H1 (cell line): Measurements from ENCODE around the gene MFSD6L. TPM values are rescaled to one million over a fixed set of nuclear protein-coding genes. Genes with fewer than 3 reads are reported as not detected.
A peak's percentile ranks its signal among the peaks of the same experiment; 100 is the strongest.

Experiments
- CTCF ChIA-PET: fragments of 300-600 bp; sonication (Branson Sonifier 250); formaldehyde crosslinking; loops from one replicate; lab custom pipeline; 2021; ENCODE audit not compliant: partially characterized antibody; lab: Charles Lee
- POLR2A ChIA-PET: fragments of 300-600 bp; sonication (Branson Sonifier 250); formaldehyde crosslinking; loops from one replicate; lab custom pipeline; 2021; ENCODE audit warnings: inconsistent platforms; ENCODE audit not compliant: partially characterized antibody; lab: Charles Lee
- DNase-seq, 2 experiments: peaks; one replicate each; pipeline versions ENCODE4 v3.0.0 to v3.0.0-alpha.2; 2010 to 2022; ENCODE audit warnings: low spot score in 2 of 2, low read depth in 1 of 2, mixed read lengths in 1 of 2
- FAIRE-seq: peaks from 2 replicates; lab custom pipeline; 2011; peaks lifted over from hg19 to GRCh38; lab: Jason Lieb, UNC
- H2AFZ ChIP-seq: 2 replicates; pipeline ENCODE4 v1.8.1; 2012; ENCODE audit warnings: low read length, inconsistent platforms
- H2AK5ac ChIP-seq: 2 replicates; pipeline ENCODE4 v1.6.1; 2013; ENCODE audit warnings: low read depth, low read length
- H2BK120ac ChIP-seq: replicated peaks from 2 replicates; pipeline ENCODE3; 2013; ENCODE audit warnings: low read depth, low read length, inconsistent platforms
- H2BK12ac ChIP-seq: 2 replicates; pipeline ENCODE4 v1.6.1; 2013; ENCODE audit warnings: low read depth, low read length
- H2BK15ac ChIP-seq: 2 replicates; pipeline ENCODE4 v1.6.1; 2013; ENCODE audit warnings: low read length
- H2BK20ac ChIP-seq: 2 replicates; pipeline ENCODE4 v1.6.1; 2013; ENCODE audit warnings: low read length
- H2BK5ac ChIP-seq: 2 replicates; pipeline ENCODE4 v1.6.1; 2013; ENCODE audit warnings: low read depth, low read length
- H3K14ac ChIP-seq: 2 replicates; pipeline ENCODE4 v1.6.1; 2013; ENCODE audit warnings: inconsistent platforms; ENCODE audit not compliant: insufficient read length
- H3K18ac ChIP-seq: 2 replicates; pipeline ENCODE4 v1.6.1; 2013; ENCODE audit warnings: low read length; ENCODE audit errors: extremely low read depth
- H3K23ac ChIP-seq: 2 replicates; pipeline ENCODE4 v1.6.1; 2013; ENCODE audit warnings: inconsistent platforms; ENCODE audit not compliant: insufficient read length
- H3K23me2 ChIP-seq: 2 replicates; pipeline ENCODE4 v1.6.1; 2013; ENCODE audit warnings: low read depth, low read length
- H3K27ac ChIP-seq: 2 replicates; pipeline ENCODE4 v1.6.1; 2011; ENCODE audit warnings: low read depth, low read length, inconsistent platforms
- H3K27me3 ChIP-seq, 4 experiments: replicated peaks in 1 of 4; 1 replicate in 1 of 4; 2 replicates in 3 of 4; pipeline versions ENCODE4 v1.6.1 to v1.8.1; 2011 to 2013; ENCODE audit warnings: low read length in 3 of 4, mild to moderate bottlenecking in 3 of 4, inconsistent platforms in 2 of 4, mixed read lengths in 2 of 4, moderate library complexity in 1 of 4; ENCODE audit not compliant: control insufficient read depth in 3 of 4, insufficient read depth in 3 of 4; ENCODE audit errors: extremely low read depth in 1 of 4
- H3K36me3 ChIP-seq, 4 experiments: 2 replicates each; pipeline versions ENCODE4 v1.6.1 to v1.8.1; 2011 to 2013; ENCODE audit warnings: mild to moderate bottlenecking in 4 of 4, low read length in 3 of 4, moderate library complexity in 2 of 4, control low read depth in 1 of 4, inconsistent platforms in 1 of 4; ENCODE audit not compliant: insufficient read depth in 4 of 4, control insufficient read depth in 2 of 4
- H3K4ac ChIP-seq: replicated peaks from 2 replicates; pipeline ENCODE3; 2013; ENCODE audit warnings: low read length, low read depth, mixed read lengths, inconsistent platforms; ENCODE audit not compliant: insufficient read length
- H3K4me1 ChIP-seq, 4 experiments: replicated peaks in 1 of 4; 1 replicate in 1 of 4; 2 replicates in 3 of 4; pipeline versions ENCODE4 v1.6.1 to v1.8.1; 2011 to 2013; ENCODE audit warnings: low read length in 3 of 4, inconsistent platforms in 2 of 4, mixed read lengths in 1 of 4; ENCODE audit not compliant: insufficient read depth in 4 of 4, control insufficient read depth in 3 of 4
- H3K4me2 ChIP-seq, 2 experiments: 2 replicates each; pipeline versions ENCODE4 v1.6.1 to v1.8.1; 2011 to 2013; ENCODE audit warnings: low read depth in 2 of 2, low read length in 2 of 2, control low read depth in 1 of 2, inconsistent platforms in 1 of 2, mild to moderate bottlenecking in 1 of 2; ENCODE audit not compliant: insufficient read depth in 1 of 2
- H3K4me3 ChIP-seq, 4 experiments: fragments of 200-600, 300-600 bp in 1 of 4; sonication (generic), shearing (Covaris generic), sonication (Bioruptor Twin) in 1 of 4; 2 replicates each; pipeline versions ENCODE4 v1.5.1 to v1.8.1; 2011 to 2016; ENCODE audit warnings: low read length in 4 of 4, low read depth in 3 of 4, control low read depth in 2 of 4, inconsistent platforms in 2 of 4, mild to moderate bottlenecking in 2 of 4, mixed read lengths in 1 of 4, moderate library complexity in 1 of 4; ENCODE audit not compliant: insufficient read depth in 2 of 4; ENCODE audit errors: extremely low read depth in 1 of 4
- H3K56ac ChIP-seq: replicated peaks from 2 replicates; pipeline ENCODE3; 2013; ENCODE audit warnings: low read depth, mild to moderate bottlenecking, mixed read lengths, low read length, inconsistent platforms; ENCODE audit not compliant: insufficient read length
- H3K79me1 ChIP-seq: 2 replicates; pipeline ENCODE4 v1.6.1; 2013; ENCODE audit warnings: low read depth, low read length, control low read depth
- H3K79me2 ChIP-seq, 2 experiments: 2 replicates each; pipeline versions ENCODE4 v1.6.1 to v1.8.1; 2012 to 2013; ENCODE audit warnings: low read length in 2 of 2, mild to moderate bottlenecking in 2 of 2, inconsistent platforms in 1 of 2; ENCODE audit not compliant: insufficient read depth in 2 of 2, control insufficient read depth in 1 of 2
- H3K9ac ChIP-seq, 4 experiments: replicated peaks in 1 of 4; 1 replicate in 1 of 4; 2 replicates in 3 of 4; pipeline versions ENCODE4 v1.6.1 to v1.8.1; 2011 to 2013; ENCODE audit warnings: low read depth in 3 of 4, low read length in 3 of 4, control low read depth in 2 of 4, mild to moderate bottlenecking in 2 of 4, moderate library complexity in 2 of 4, inconsistent platforms in 1 of 4; ENCODE audit errors: extremely low read depth in 1 of 4
- H3K9me3 ChIP-seq, 2 experiments: 2 replicates each; pipeline versions ENCODE4 v1.6.1 to v1.8.1; 2012 to 2013; ENCODE audit warnings: mild to moderate bottlenecking in 2 of 2, moderate library complexity in 2 of 2, control low read depth in 1 of 2, inconsistent platforms in 1 of 2, low read depth in 1 of 2, low read length in 1 of 2, mixed read lengths in 1 of 2; ENCODE audit not compliant: insufficient read depth in 2 of 2
- H4K20me1 ChIP-seq, 2 experiments: replicated peaks in 1 of 2; 2 replicates each; pipeline versions ENCODE3 to v1.8.1; 2011 to 2013; ENCODE audit warnings: inconsistent platforms in 2 of 2, low read length in 2 of 2, mild to moderate bottlenecking in 1 of 2; ENCODE audit not compliant: insufficient read depth in 2 of 2, control insufficient read depth in 1 of 2
- H4K5ac ChIP-seq: 2 replicates; pipeline ENCODE4 v1.6.1; 2013; ENCODE audit warnings: low read length, low read depth, mixed read lengths, inconsistent platforms; ENCODE audit not compliant: insufficient read length
- H4K8ac ChIP-seq: 2 replicates; pipeline ENCODE4 v1.8.0; 2013; ENCODE audit warnings: mild to moderate bottlenecking, moderate library complexity, low read length, inconsistent platforms; ENCODE audit not compliant: insufficient read depth; ENCODE audit errors: extremely low read depth
- H4K91ac ChIP-seq: replicated peaks from 2 replicates; pipeline ENCODE3; 2013; ENCODE audit warnings: low read length, mixed read lengths, inconsistent platforms; ENCODE audit not compliant: insufficient read length
- ATF3 ChIP-seq: IDR thresholded peaks from 2 replicates; pipeline ENCODE4 v1.6.1; 2011; ENCODE audit warnings: low read depth, mild to moderate bottlenecking, low read length; ENCODE audit not compliant: insufficient read depth
- CBX8 ChIP-seq: fragments of 300-800, 300-1000 bp; sonication (generic); IDR thresholded peaks from 2 replicates; pipeline ENCODE4 v1.7.1; 2016; ENCODE audit warnings: low read depth, low read length, borderline replicate concordance
- FOSL1 ChIP-seq: IDR thresholded peaks from 2 replicates; pipeline ENCODE4 v1.6.1; 2011; ENCODE audit warnings: mild to moderate bottlenecking, low read depth, low read length, moderate library complexity; ENCODE audit not compliant: insufficient read depth
- KDM1A ChIP-seq: fragments of 200-600, 300-600 bp; sonication (generic); IDR thresholded peaks from 2 replicates; pipeline ENCODE4 v1.7.1; 2016; ENCODE audit warnings: mild to moderate bottlenecking, low read length, borderline replicate concordance
- KDM5A ChIP-seq: fragments of 200-600 bp; IDR thresholded peaks from 2 replicates; pipeline ENCODE4 v1.7.1; 2012; ENCODE audit warnings: mild to moderate bottlenecking, low read length, inconsistent platforms, mixed read lengths
- MAFK ChIP-seq: IDR thresholded peaks from 2 replicates; pipeline ENCODE4 v1.6.1; 2012; ENCODE audit warnings: low read depth, mild to moderate bottlenecking, improper control_type of control experiment, low read length
- SAP30 ChIP-seq: fragments of 300-600 bp; sonication (generic); IDR thresholded peaks from 2 replicates; pipeline ENCODE4 v1.7.1; 2012; ENCODE audit warnings: low read length, moderate library complexity, mild to moderate bottlenecking, inconsistent platforms; ENCODE audit not compliant: insufficient read depth, insufficient replicate concordance
- SIRT6 ChIP-seq: IDR thresholded peaks from one replicate; pipeline ENCODE4 v1.7.1; 2012; ENCODE audit warnings: low read length, inconsistent platforms
- SRF ChIP-seq: IDR thresholded peaks from 2 replicates; pipeline ENCODE4 v1.6.1; 2011; ENCODE audit warnings: mild to moderate bottlenecking, low read depth, low read length, moderate library complexity
- WGBS, 2 experiments: shearing (Covaris generic) in 1 of 2; methylation state at CpG; one replicate each; pipeline versions ENCODE4 v1.1.6 to v1.1.7; 2013 to 2015; ENCODE audit warnings: low lambda C conversion rate in 2 of 2, mixed read lengths in 2 of 2, inconsistent platforms in 1 of 2, low coverage in 1 of 2, missing lambda C conversion rate in 1 of 2; ENCODE audit not compliant: insufficient replicate concordance in 2 of 2, insufficient coverage in 1 of 2, insufficient read length in 1 of 2; ENCODE audit errors: extremely low coverage in 1 of 2, missing lambda C conversion rate in 1 of 2; 5-methylcytosine and 5-hydroxymethylcytosine counted together
- polyA plus RNA-seq, 7 experiments: library from polyadenylated mRNA; depleted of rRNA in 3 of 7; stranded (reverse) in 5 of 7; unstranded in 2 of 7; fragments of >200 nt in 5 of 7; fragments of 200-250 nt in 2 of 7; gene quantifications; 1 replicate in 5 of 7; 2 replicates in 1 of 7; 4 replicates in 1 of 7; pipeline versions ENCODE4 v1.2.1 to v1.2.3, GENCODE V29; 2011 to 2013; ENCODE audit warnings: missing spikeins in 2 of 7, mixed read lengths in 2 of 7
- total RNA-seq: library from RNA; stranded (reverse); fragmentation: NEBNext Ultra II Directional; extraction: Animal tissue kit (Norgen Biotek cat#: 25700); gene quantifications from 2 replicates; pipeline ENCODE4 v1.2.1, GENCODE V29; 2021

Gene MFSD6L
- total and polyA plus RNA-seq, 2 of the 8 experiments (the other 6 are each of a cell fraction or from before 2014, with no cell fraction given): 2.6 to 2.7 TPM

- Histone ChIP-seq H3K79me1 (0 out of 2 replicates have a peak, but pooled peaks cover 3% of the 10 kb centered on the region), H3K9ac (no peak overlapping the region), H2AFZ (no peak overlapping the region), H4K91ac (no peak overlapping the region), H2BK120ac (no peak overlapping the region), H2BK20ac (0 out of 2 replicates have a peak overlapping the region, but pooled peaks have one; percentile 80), H3K4me3 (no peak overlapping the region), H3K79me2 (no peaks in the 10 kb centered on the region), H2BK12ac (no peak overlapping the region; the same call in 1 of the 2 replicates), H3K14ac (no peak overlapping the region), H4K5ac (no peak overlapping the region), H3K4me1 (peaks cover 0 to 11% (median 0%) of the 10 kb centered on the region in 4 experiments; a peak in 4 of 7 replicates), H4K20me1 (peaks cover 0 to 5% of the 10 kb centered on the region in 2 experiments), H4K8ac (peak overlapping the region; percentile 81), H2AK5ac (no peak overlapping the region), H2BK15ac (no peak overlapping the region; the same call in 1 of the 2 replicates), H3K9me3 (no peaks in the 10 kb centered on the region), H2BK5ac (no peak overlapping the region), H3K23me2 (peaks cover 9% of the 10 kb centered on the region), H3K23ac (no peak overlapping the region), H3K36me3 (no peaks in the 10 kb centered on the region), H3K4me2 (no peak overlapping the region), H3K27me3 (no peaks in the 10 kb centered on the region), H3K4ac (no peak overlapping the region), H3K56ac (no peak overlapping the region), H3K27ac (no peak overlapping the region), H3K18ac (no peak overlapping the region)
- DNase-seq (peak in 1 of 2 experiments; percentile 46), FAIRE-seq (no peak)
- 94% methylated on average over 10 of the region's 10 CpGs; no CpG with 5 or more reads in 1 of the 2 experiments for WGBS, 2 experiments
- TF ChIP-seq SAP30 (no peak), CBX8 (no peak), SIRT6 (no peak), ATF3 (no peak), FOSL1 (no peak), KDM5A (no peak), MAFK (no peak), SRF (no peak), KDM1A (no peak)
- ChIA-PET CTCF (interaction anchor here (0.5 to 5.0 kb wide), 15 partner anchors 11 to 704 kb away, joined by 3 to 33 read pairs (median 5); partner anchors contain the start of gene MFSD6L), POLR2A (interaction anchor here (1.1 kb wide), 1 partner anchor 31 kb away, joined by 4 read pairs; the partner anchor contains the start of gene MFSD6L)
These were observed 31.0 kb upstream of the MFSD6L start for GRCh38 chr17:8830141-8830540.
